Measurements from ENCODE around the gene TRAF7. TPM values are rescaled to one million over a fixed set of nuclear protein-coding genes. Genes with fewer than 3 reads are reported as not detected.
A peak's percentile ranks its signal among the peaks of the same experiment; 100 is the strongest.
"Not testable (repeated sequence)": the region's sequence is repeated elsewhere in the genome, so short reads cannot be mapped to it uniquely, and the experiment has no call there.

TRAF7 gene
- total RNA-seq: 68.7 and 80.3 TPM in 2 replicates

GRCh38 chr16:2155091-2155950, at the start of gene TRAF7:
Gene TRAF7 (plus strand): TSS chr16:2155782. CDS start chr16:2163921, 8,139 bp downstream.
- Mint-ChIP-seq H3K4me3 (peak within 1 kb of the TSS; percentile 92), H3K27me3 (no peaks in the 10 kb centered on the region), H3K27ac (peak within 1 kb of the TSS; percentile 94), H3K9me3 (no peaks in the 10 kb centered on the region), H3K36me3 (ENCODE audit: low read depth) (peaks cover 47% of the 10 kb centered on the region), H3K4me1 (peaks cover 28% of the 10 kb centered on the region)
- DNase-seq: peak; percentile 99
- intact Hi-C loops (cut with micrococcal nuclease): loop anchor here (1.0 to 5.0 kb wide), 8 partner anchors 59 to 597 kb away; partner anchors contain the start of genes ATP6V0C, E4F1, ECI1 and NTHL1

GRCh38 chr16:2106211-2106610, 49.4 kb upstream of the TRAF7 start:
- H3K9me3 Mint-ChIP-seq; DNase-seq; H3K36me3 Mint-ChIP-seq (ENCODE audit: low read depth); H3K27ac Mint-ChIP-seq; H3K27me3 Mint-ChIP-seq; H3K4me1 Mint-ChIP-seq; H3K4me3 Mint-ChIP-seq; intact Hi-C loops (cut with micrococcal nuclease): not testable (repeated sequence)

GRCh38 chr16:2107121-2107790, 48.3 kb upstream of the TRAF7 start:
- intact Hi-C loops (cut with micrococcal nuclease): not testable (repeated sequence)

GRCh38 chr16:2107791-2108125, 47.8 kb upstream of the TRAF7 start:
- DNase-seq; H3K4me1 Mint-ChIP-seq; H3K36me3 Mint-ChIP-seq (ENCODE audit: low read depth); H3K27ac Mint-ChIP-seq; H3K4me3 Mint-ChIP-seq; H3K9me3 Mint-ChIP-seq; H3K27me3 Mint-ChIP-seq; intact Hi-C loops (cut with micrococcal nuclease): not testable (repeated sequence)

More at GRCh38 chr16:2107121-2107790, 48.3 kb upstream of the TRAF7 start:
- H3K4me1 Mint-ChIP-seq; H3K9me3 Mint-ChIP-seq; H3K27me3 Mint-ChIP-seq; H3K4me3 Mint-ChIP-seq; DNase-seq; H3K27ac Mint-ChIP-seq; H3K36me3 Mint-ChIP-seq (ENCODE audit: low read depth): not testable (repeated sequence)

- H3K9me3 Mint-ChIP-seq; H3K36me3 Mint-ChIP-seq (ENCODE audit: low read depth); H3K27me3 Mint-ChIP-seq; DNase-seq; H3K4me1 Mint-ChIP-seq; intact Hi-C loops (cut with micrococcal nuclease); H3K27ac Mint-ChIP-seq; H3K4me3 Mint-ChIP-seq: not testable (repeated sequence)
These were observed 46.9 kb upstream of the TRAF7 start for GRCh38 chr16:2108446-2109270.

GRCh38 chr16:2109271-2109580, 46.4 kb upstream of the TRAF7 start:
- DNase-seq; H3K27me3 Mint-ChIP-seq; H3K9me3 Mint-ChIP-seq; H3K4me3 Mint-ChIP-seq; H3K4me1 Mint-ChIP-seq; intact Hi-C loops (cut with micrococcal nuclease); H3K27ac Mint-ChIP-seq; H3K36me3 Mint-ChIP-seq (ENCODE audit: low read depth): not testable (repeated sequence)

GRCh38 chr16:2109872-2110271, 45.7 kb upstream of the TRAF7 start:
- DNase-seq; H3K4me3 Mint-ChIP-seq; H3K9me3 Mint-ChIP-seq; intact Hi-C loops (cut with micrococcal nuclease); H3K27me3 Mint-ChIP-seq; H3K4me1 Mint-ChIP-seq; H3K27ac Mint-ChIP-seq; H3K36me3 Mint-ChIP-seq (ENCODE audit: low read depth): not testable (repeated sequence)

- H3K4me3 Mint-ChIP-seq; H3K4me1 Mint-ChIP-seq; intact Hi-C loops (cut with micrococcal nuclease); H3K27me3 Mint-ChIP-seq; H3K27ac Mint-ChIP-seq; H3K36me3 Mint-ChIP-seq (ENCODE audit: low read depth); H3K9me3 Mint-ChIP-seq; DNase-seq: not testable (repeated sequence)
These were observed 45.1 kb upstream of the TRAF7 start for GRCh38 chr16:2110332-2111008.

GRCh38 chr16:2111009-2111353, 44.6 kb upstream of the TRAF7 start:
- H3K4me3 Mint-ChIP-seq; H3K4me1 Mint-ChIP-seq; H3K27me3 Mint-ChIP-seq; H3K36me3 Mint-ChIP-seq (ENCODE audit: low read depth); H3K9me3 Mint-ChIP-seq; intact Hi-C loops (cut with micrococcal nuclease); DNase-seq; H3K27ac Mint-ChIP-seq: not testable (repeated sequence)

GRCh38 chr16:2111412-2112335, 43.9 kb upstream of the TRAF7 start:
- DNase-seq; intact Hi-C loops (cut with micrococcal nuclease); H3K9me3 Mint-ChIP-seq; H3K4me3 Mint-ChIP-seq; H3K36me3 Mint-ChIP-seq (ENCODE audit: low read depth); H3K27ac Mint-ChIP-seq; H3K4me1 Mint-ChIP-seq; H3K27me3 Mint-ChIP-seq: not testable (repeated sequence)

GRCh38 chr16:2112539-2113106, 43.0 kb upstream of the TRAF7 start:
- intact Hi-C loops (cut with micrococcal nuclease); H3K4me1 Mint-ChIP-seq; H3K4me3 Mint-ChIP-seq; H3K27ac Mint-ChIP-seq; H3K27me3 Mint-ChIP-seq; DNase-seq; H3K9me3 Mint-ChIP-seq; H3K36me3 Mint-ChIP-seq (ENCODE audit: low read depth): not testable (repeated sequence)

- H3K9me3 Mint-ChIP-seq; H3K27me3 Mint-ChIP-seq; H3K4me1 Mint-ChIP-seq; DNase-seq; H3K27ac Mint-ChIP-seq; intact Hi-C loops (cut with micrococcal nuclease); H3K36me3 Mint-ChIP-seq (ENCODE audit: low read depth); H3K4me3 Mint-ChIP-seq: not testable (repeated sequence)
These were observed 41.4 kb upstream of the TRAF7 start for GRCh38 chr16:2114225-2114624.
